A549 treated with AZD9567 at 1 μM for 4 hours (cell line): Measurements from ENCODE around the gene NRBP1. TPM values are rescaled to one million over a fixed set of nuclear protein-coding genes. Genes with fewer than 3 reads are reported as not detected.

Source experiments
- total RNA-seq: library from RNA; stranded (reverse); fragments of 200-300 nt; extraction: Qiagen RNA extraction; gene quantifications from 5 replicates; pipeline ENCODE4 v1.2.3, GENCODE V29; 2022; ENCODE audit not compliant: insufficient read depth

The NRBP1 gene
- total RNA-seq = 134 to 146 TPM (median 142 TPM) in 5 replicates

DNA sequence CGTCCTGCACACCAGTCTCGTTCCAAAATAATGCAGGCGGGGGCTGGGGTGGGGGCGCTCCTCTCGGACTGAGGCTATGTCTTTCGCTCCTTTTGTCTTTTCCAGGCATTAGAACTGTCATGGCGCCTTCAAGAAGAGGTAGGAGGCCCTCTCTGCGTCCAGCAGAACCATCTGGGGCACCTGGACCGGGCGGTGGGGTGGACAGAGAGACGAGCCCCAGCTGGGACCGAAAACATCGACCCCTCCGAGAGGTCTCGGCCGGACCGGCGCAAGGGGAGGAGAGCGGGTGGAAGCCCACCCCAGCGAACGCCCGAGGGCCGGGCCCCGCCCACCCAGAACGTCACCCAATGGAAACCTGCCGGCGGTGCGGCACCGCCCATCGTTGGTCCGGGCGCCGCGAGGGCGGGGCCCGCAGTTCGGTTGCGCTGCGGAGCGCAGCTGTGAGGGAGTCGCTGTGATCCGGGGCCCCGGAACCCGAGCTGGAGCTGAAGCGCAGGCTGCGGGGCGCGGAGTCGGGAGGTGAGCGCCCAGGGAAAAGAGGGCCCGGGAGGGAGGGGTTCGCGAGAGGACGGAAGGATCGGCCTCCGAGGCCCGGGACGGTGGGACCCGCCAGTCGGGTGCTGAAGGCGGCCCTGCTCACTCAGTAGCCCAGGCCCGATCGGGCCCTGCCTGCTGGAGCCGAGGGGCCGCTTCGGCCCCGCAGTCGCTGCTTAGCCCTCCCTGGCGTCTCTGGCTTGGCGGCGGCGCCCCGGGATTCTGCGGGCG is at the start of gene NRBP1:
Gene NRBP1, plus strand, starts transcription at position 419 of the 765 bp plus-strand sequence. CDS start 4,643 bp downstream, outside the sequence.

DNA sequence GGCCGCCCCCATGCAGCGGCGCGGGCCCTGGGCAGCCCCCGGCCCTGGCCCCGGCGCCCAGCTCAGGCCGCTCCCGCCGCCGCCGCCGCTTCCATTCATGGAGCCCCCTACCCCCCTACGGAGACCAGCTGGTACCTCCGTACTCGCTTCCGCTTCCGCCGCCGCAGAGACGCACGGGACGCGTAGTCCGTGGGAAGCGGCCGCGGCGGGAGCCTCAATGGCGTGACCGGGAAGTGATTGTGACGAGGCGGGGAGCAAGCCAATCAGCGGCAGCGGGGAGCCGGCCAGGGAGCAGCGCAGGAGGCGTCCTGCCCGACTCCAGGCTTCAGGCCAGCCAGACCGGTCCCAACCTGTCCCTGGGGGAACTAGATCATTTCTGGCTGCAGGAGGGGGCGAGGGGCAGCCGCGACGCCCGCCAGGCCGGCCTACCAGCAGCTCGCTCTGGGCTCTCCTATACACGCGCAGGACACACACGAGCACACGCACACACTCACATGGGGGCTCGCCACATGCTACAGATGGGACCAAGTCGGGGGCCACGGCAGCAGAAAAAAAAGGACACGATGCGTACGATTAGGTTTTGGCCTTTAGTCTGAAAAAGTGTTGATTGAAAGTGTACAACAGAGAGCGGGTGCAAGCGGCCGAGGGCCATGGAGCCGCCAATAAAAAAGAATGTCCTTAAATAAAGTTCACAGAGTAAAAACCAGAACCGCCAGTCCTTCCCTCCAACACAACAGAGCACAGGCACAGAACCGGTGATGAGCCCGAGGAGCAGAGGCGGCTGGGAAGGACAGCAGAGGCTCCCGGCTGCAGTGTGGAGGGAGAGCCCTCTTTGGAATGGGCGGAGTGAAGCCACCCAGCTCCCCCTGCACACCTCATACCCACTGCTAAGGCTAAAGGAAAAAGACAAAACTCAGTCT is 47.5 kb upstream of the NRBP1 start, which contains the start of gene ZNF513:
Gene ZNF513, minus strand, starts transcription at position 109 of the 920 bp plus-strand sequence. CDS start 208 bp downstream, outside the sequence.

DNA sequence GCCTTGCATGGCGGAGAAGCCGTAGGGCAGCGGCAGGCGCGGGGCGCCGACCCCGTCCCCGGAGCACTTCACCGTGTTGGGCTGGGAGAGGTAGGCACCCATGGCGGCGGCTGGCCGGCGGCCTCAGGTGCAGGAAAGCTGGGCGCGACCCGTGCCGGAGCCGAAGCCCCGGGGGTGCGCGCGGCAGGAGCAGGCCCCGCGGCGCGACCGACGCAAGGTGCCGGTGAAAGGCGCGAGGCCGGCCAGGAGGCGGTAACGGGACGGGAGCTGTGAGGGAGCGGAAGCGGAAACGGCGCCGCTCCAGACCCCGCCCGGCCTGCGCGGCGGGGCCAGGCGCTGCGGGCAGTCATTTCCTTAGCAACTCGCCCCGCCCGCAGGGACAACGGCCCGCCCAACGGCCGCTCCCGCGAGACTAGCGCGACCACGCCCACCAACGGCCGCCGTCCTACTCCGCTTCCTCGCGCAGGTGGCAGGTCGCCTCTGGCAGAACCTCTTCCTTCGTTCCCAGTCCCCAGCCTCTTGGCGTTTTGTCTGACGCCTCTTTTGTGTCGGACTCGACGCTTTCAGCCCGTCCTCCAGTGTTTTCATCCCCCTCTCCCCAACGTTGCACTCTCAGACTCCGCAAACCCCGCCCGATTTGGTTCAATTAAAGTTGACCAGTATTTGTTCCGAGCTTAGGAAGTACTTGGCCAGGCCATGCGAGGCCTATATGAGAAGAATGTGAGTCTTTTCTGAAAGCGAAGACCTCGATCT is 18.9 kb upstream of the NRBP1 start, which contains the start of gene PPM1G:
Gene PPM1G, minus strand, starts transcription at position 271 of the 753 bp plus-strand sequence. Its CDS starts 169 bp downstream, at position 102.

GRCh38 chr2:27441958-27442919 is 13.8 kb downstream of the NRBP1 start, which contains the start of gene KRTCAP3:
Gene KRTCAP3, plus strand, starts transcription at chr2:27442381. Its CDS starts 32 bp downstream, at chr2:27442413.

DNA sequence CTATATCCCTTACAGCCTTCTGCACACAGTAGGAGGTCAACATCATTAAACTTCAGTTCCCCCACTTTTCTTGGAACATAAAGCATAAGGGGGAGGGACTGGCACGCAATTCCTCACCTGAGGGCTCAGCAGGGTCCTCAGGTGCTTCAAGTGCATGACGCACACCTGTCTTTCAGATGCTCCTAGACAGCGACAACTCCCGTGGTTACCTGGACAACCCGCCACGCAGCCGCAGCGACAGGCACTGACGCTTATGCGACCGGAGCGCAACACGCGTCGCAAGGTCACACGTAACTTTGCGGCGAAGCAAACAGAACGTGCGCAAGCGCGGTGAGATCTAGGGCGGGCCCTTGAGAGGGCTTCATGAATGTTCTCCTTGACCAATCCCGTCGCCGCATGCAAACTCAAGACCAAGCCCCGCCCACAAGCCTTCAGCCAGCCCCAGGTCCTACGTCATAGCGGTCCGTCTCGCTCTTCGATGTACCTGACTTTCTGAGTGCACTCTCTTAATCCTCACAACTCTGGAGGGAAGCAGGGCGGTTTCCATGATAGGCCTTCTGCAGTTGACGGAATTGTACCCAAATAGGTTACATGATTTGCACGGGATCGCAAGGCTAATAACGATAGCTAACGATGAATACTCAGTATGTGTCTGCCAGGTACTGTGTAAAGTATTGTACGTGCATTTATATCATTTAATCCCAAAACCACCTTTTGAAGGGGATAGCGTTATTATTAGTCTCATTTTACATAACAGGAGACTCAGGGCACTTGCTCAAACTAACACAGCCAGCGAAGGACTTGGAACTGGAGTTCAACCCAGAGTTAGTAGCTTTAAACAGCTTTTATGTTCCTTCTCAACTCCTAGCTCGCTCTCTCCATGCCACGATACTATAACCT is 61.3 kb downstream of the NRBP1 start, which contains the start of gene IFT172:
Gene IFT172, minus strand, starts transcription at position 246 of the 900 bp plus-strand sequence. Its CDS starts 90 bp downstream, at position 156.

Other genes with a start within 250 kb of the NRBP1 start
- 166 to 218 TPM (median 213 TPM) in 5 replicates for gene ATRAID, start 216.6 kb upstream of the NRBP1 start, total RNA-seq
- gene SLC5A6, start 216.4 kb upstream of the NRBP1 start, total RNA-seq = 63.5 to 78.6 TPM (median 67.4 TPM) in 5 replicates
- gene CAD, start 211.3 kb upstream of the NRBP1 start, total RNA-seq = 59.2 to 74.0 TPM (median 63.1 TPM) in 5 replicates
- 4.2 to 9.5 TPM (median 4.2 TPM) in 5 replicates for gene SLC30A3, start 165.6 kb upstream of the NRBP1 start, total RNA-seq
- not detected in 5 replicates for gene DNAJC5G, start 153.2 kb upstream of the NRBP1 start, total RNA-seq
- gene TRIM54, start 146.2 kb upstream of the NRBP1 start, total RNA-seq = 0.40 to 0.74 TPM (median 0.46 TPM) in 4 of 5 replicates, not detected in the other
- 1.8 to 2.9 TPM (median 2.0 TPM) in 4 of 5 replicates, not detected in the other for gene UCN, start 120.2 kb upstream of the NRBP1 start, total RNA-seq
- gene MPV17, start 105.5 kb upstream of the NRBP1 start, total RNA-seq = 64.5 to 91.0 TPM (median 82.5 TPM) in 5 replicates
- gene GTF3C2, start 71.9 kb upstream of the NRBP1 start, total RNA-seq = 54.5 to 59.0 TPM (median 57.4 TPM) in 5 replicates
- gene EIF2B4, start 58.3 kb upstream of the NRBP1 start, total RNA-seq = 42.9 to 63.8 TPM (median 59.4 TPM) in 5 replicates
- 138 to 151 TPM (median 144 TPM) in 5 replicates for gene SNX17, start 58.0 kb upstream of the NRBP1 start, total RNA-seq
- gene ZNF513, start 47.9 kb upstream of the NRBP1 start, total RNA-seq = 9.2 to 14.1 TPM (median 14.0 TPM) in 5 replicates
- gene PPM1G, start 19.0 kb upstream of the NRBP1 start, total RNA-seq = 144 to 166 TPM (median 165 TPM) in 5 replicates
- 0.53 to 1.2 TPM (median 0.83 TPM) in 4 of 5 replicates, not detected in the other for gene KRTCAP3, start 13.8 kb downstream of the NRBP1 start, total RNA-seq
- gene IFT172, start 61.1 kb downstream of the NRBP1 start, total RNA-seq = 7.8 to 10.0 TPM (median 7.9 TPM) in 5 replicates
- gene FNDC4, start 66.6 kb downstream of the NRBP1 start, total RNA-seq = 3.3 to 4.7 TPM (median 4.0 TPM) in 5 replicates
- 0.10 to 0.25 TPM (median 0.17 TPM) in 4 of 5 replicates, not detected in the other for gene GCKR, start 68.2 kb downstream of the NRBP1 start, total RNA-seq
- gene ZNF512, start 154.4 kb downstream of the NRBP1 start, total RNA-seq = 13.3 to 18.5 TPM (median 16.4 TPM) in 5 replicates
- gene CCDC121, start 200.4 kb downstream of the NRBP1 start, total RNA-seq = 2.4 to 4.3 TPM (median 3.7 TPM) in 5 replicates
- gene GPN1, start 200.4 kb downstream of the NRBP1 start, total RNA-seq = 54.4 to 67.7 TPM (median 55.9 TPM) in 5 replicates
- gene SUPT7L, start 235.0 kb downstream of the NRBP1 start, total RNA-seq = 27.5 to 31.9 TPM (median 31.6 TPM) in 5 replicates
- 19.9 to 29.3 TPM (median 26.1 TPM) in 5 replicates for gene SLC4A1AP, start 235.3 kb downstream of the NRBP1 start, total RNA-seq